Vagina (tissue), 2 donors: ENCODE measurements around the gene SCAF1.

Experiments used
- CTCF ChIP-seq, 3 experiments: fragments of 450-650 bp in 2 of 3; fragments of 200-600 bp in 1 of 3; sonication (generic) in 1 of 3; IDR thresholded peaks; one replicate each; pipeline ENCODE4 v1.5.1; 2017 to 2019; ENCODE audit warnings: antibody characterized with exemption in 3 of 3, mild to moderate bottlenecking in 2 of 3, moderate library complexity in 2 of 3
- POLR2A ChIP-seq, 2 donors: fragments of 450-650 bp; IDR thresholded peaks; one replicate each; pipeline ENCODE4 v1.6.1; 2017; ENCODE audit warnings: antibody characterized with exemption in 2 of 2, mild to moderate bottlenecking in 2 of 2, moderate library complexity in 2 of 2

- TF ChIP-seq CTCF (IDR thresholded peaks at IDR 0.05) (no peak), POLR2A (IDR thresholded peaks at IDR 0.05) (no peak)
These were observed 12.3 kb upstream of the SCAF1 start for GRCh38 chr19:49629659-49630058.
